ENCODE measurements around the gene ACADM.
A peak's percentile ranks its signal among the peaks of the same experiment; 100 is the strongest.
"Not testable (repeated sequence)": the region's sequence is repeated elsewhere in the genome, so short reads cannot be mapped to it uniquely, and the experiment has no call there.

The ACADM gene

DNA sequence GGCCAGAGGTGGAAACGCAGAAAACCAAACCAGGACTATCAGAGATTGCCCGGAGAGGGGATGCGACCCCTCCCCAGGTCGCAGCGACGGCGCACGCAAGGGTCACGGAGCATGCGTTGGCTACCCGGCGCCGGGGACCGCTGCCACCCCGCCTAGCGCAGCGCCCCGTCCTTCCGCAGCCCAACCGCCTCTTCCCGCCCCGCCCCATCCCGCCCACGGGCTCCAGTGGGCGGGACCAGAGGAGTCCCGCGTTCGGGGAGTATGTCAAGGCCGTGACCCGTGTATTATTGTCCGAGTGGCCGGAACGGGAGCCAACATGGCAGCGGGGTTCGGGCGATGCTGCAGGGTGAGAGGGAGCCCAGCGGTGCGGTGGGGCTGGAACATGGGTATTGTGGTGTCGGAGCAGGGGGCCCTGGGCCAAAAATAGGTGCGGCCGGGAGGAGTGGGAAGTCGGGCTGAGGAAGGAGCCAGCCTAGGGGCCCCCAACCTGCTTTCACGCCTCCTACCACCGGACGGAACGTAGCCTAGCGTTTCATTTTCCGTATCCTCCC lies at the start of gene ACADM:
ACADM (plus strand) TSS at position 238 of the 551 bp plus-strand sequence; CDS start at position 317, 79 bp downstream.
- peak within 1 kb of the TSS; percentile 74 for H3K4me3 ChIP-seq (ENCODE audit: low read depth, low read length)
- peak; percentile 68 for DNase-seq (ENCODE audit: low read depth)
- TF ChIP-seq, protein P1, sequence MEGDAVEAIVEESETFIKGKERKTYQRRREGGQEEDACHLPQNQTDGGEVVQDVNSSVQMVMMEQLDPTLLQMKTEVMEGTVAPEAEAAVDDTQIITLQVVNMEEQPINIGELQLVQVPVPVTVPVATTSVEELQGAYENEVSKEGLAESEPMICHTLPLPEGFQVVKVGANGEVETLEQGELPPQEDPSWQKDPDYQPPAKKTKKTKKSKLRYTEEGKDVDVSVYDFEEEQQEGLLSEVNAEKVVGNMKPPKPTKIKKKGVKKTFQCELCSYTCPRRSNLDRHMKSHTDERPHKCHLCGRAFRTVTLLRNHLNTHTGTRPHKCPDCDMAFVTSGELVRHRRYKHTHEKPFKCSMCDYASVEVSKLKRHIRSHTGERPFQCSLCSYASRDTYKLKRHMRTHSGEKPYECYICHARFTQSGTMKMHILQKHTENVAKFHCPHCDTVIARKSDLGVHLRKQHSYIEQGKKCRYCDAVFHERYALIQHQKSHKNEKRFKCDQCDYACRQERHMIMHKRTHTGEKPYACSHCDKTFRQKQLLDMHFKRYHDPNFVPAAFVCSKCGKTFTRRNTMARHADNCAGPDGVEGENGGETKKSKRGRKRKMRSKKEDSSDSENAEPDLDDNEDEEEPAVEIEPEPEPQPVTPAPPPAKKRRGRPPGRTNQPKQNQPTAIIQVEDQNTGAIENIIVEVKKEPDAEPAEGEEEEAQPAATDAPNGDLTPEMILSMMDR (IDR thresholded peaks at IDR 0.05; ENCODE audit: low read depth, low read length, missing control alignments), result no peak

DNA sequence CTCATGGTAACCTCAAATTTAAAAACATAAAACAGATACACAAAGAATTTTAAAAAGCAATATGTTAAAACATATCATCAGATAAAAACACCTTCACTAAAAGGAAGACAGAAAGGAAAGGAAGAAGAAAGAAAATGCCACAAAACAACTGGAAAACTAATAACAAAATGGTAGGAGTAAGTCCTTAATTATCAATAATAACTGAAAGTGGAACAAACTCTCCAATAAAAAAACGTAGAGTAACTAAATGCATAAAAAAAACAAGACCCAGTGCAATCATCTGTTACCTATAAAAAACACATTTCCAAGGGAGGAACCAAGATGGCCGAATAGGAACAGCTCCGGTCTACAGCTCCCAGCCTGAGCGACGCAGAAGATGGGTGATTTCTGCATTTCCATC lies 47.1 kb upstream of the ACADM start:
- H3K4me3 ChIP-seq (ENCODE audit: low read depth, low read length), result no peak overlapping the region
- TF ChIP-seq, protein P1 (IDR thresholded peaks at IDR 0.05; ENCODE audit: low read depth, low read length, missing control alignments), result no peak
- DNase-seq (ENCODE audit: low read depth), result no peak

DNA sequence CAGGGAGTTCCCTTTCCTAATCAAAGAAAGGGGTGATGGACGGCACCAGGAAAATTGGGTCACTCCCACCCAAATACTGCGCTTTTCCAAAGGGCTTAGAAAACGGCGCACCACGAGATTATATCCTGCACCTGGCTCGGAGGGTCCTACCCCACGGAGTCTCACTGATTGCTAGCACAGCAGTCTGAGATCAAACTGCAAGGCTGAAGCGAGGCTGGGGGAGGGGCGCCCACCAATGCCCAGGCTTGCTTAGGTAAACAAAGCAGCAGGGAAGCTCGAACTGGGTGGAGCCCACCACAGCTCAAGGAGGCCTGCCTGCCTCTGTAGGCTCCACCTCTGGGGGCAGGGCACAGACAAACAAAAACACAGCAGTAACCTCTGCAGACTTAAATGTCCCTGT lies 46.5 kb upstream of the ACADM start:
- not testable (repeated sequence) for H3K4me3 ChIP-seq (ENCODE audit: low read depth, low read length); DNase-seq (ENCODE audit: low read depth)

DNA sequence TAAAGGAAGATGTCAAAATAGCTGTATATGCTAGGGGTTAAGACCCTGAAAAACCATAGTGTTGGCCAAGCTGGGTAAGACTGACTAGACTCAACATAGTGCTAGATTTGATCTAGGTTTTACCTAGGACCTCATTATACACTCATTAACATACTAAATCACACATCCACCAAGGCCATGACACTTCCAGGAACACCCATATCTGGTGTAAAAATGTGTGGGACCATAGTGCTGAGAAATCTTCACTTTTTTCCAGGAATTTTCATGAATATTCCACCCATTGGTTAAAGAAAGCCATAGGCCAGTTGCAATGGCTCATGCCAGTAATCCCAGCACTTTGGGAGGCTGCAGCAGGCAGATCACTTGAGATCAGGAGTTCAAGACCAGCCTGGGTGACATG lies 34.0 kb upstream of the ACADM start:
- DNase-seq (ENCODE audit: low read depth), result no peak
- no peak overlapping the region for H3K4me3 ChIP-seq (ENCODE audit: low read depth, low read length)
- TF ChIP-seq, protein P1 (IDR thresholded peaks at IDR 0.05; ENCODE audit: low read depth, low read length, missing control alignments), result no peak

DNA sequence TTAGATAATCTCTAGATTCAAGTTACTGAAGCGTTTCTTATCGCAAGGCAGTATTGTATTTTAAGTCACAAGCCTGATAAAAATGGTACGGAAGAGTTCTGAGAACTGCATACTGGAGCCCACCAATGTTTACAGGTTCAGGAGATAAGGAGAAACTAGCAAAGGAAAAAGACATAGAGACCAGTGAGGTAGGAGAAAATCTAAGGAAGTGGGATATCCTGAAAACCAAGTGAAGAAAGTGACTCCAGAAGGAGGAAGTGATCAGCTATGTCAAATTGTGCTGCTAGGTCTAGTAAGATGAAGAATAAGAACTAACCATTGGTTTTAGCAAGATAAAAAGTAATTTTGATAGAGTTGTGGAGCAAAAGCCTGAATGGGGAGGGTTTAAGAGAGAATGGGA lies 31.0 kb upstream of the ACADM start:
- H3K4me3 ChIP-seq (ENCODE audit: low read depth, low read length), result no peak overlapping the region
- no peak for DNase-seq (ENCODE audit: low read depth)
- TF ChIP-seq, protein P1 (IDR thresholded peaks at IDR 0.05; ENCODE audit: low read depth, low read length, missing control alignments), result no peak

DNA sequence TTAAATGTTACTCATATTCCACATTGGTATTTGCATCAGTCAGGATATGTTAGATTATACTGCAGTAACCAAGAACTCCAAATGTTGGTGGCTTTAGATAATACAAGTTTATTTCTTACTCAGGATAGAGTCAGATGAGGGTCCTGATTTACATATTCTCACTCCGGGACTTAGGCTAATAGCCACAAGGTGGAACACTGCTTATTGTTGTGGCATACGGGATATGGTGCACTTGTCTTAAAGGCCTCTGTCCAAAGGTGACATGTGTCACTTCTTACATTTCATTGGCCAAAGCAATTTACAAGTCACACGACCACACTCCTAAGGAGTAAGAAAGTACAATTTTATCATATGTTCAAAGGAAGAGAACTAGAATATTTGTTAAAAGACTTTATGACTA lies 28.5 kb upstream of the ACADM start:
- no peak for DNase-seq (ENCODE audit: low read depth)
- TF ChIP-seq, protein P1 (IDR thresholded peaks at IDR 0.05; ENCODE audit: low read depth, low read length, missing control alignments), result no peak
- H3K4me3 ChIP-seq (ENCODE audit: low read depth, low read length), result no peak overlapping the region

DNA sequence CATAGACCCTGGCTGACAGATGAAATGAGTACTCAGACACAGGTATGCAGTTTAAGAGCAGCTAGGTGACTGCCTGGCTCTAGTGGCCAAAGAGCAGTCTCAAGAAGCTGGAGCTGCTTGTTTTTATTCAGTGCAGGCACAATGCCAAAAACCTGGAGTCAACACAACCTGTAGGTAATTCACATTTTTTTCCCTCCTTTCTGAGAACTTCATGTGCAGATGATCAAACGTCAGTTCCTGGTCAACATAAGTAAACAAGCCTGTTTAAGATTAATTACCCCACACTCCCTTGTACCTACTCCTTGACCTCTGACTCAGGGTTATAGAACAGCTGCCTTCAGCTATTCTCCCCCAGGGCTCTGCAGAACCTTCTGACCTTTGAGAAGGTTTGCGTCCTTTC lies 17.3 kb upstream of the ACADM start:
- DNase-seq (ENCODE audit: low read depth), result no peak
- TF ChIP-seq, protein P1 (IDR thresholded peaks at IDR 0.05; ENCODE audit: low read depth, low read length, missing control alignments), result no peak
- no peak overlapping the region for H3K4me3 ChIP-seq (ENCODE audit: low read depth, low read length)
